Measurements from ENCODE around the gene PUS1.
"Not testable (repeated sequence)": the region's sequence is repeated elsewhere in the genome, so short reads cannot be mapped to it uniquely, and the experiment has no call there.

DNA sequence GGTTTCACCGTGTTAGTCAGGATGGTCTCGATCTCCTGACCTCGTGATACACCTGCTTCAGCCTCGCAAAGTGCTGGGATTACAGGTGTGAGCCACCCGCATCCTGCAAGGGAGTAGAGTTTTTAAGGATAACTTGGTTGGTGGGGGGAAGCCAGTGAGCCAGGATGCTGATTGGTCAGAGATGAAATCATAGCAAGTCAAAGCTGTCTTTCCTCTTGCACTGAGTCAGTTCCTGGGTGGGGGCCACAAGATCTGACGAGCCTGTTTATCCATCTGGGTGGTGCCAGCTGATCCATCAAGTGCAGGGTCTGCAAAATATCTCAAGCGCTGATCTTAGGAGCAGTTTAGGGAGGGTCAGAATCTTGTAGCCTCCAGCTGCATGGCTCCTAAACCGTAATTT lies 44.0 kb upstream of the PUS1 start:
- TF ChIP-seq, protein P1, sequence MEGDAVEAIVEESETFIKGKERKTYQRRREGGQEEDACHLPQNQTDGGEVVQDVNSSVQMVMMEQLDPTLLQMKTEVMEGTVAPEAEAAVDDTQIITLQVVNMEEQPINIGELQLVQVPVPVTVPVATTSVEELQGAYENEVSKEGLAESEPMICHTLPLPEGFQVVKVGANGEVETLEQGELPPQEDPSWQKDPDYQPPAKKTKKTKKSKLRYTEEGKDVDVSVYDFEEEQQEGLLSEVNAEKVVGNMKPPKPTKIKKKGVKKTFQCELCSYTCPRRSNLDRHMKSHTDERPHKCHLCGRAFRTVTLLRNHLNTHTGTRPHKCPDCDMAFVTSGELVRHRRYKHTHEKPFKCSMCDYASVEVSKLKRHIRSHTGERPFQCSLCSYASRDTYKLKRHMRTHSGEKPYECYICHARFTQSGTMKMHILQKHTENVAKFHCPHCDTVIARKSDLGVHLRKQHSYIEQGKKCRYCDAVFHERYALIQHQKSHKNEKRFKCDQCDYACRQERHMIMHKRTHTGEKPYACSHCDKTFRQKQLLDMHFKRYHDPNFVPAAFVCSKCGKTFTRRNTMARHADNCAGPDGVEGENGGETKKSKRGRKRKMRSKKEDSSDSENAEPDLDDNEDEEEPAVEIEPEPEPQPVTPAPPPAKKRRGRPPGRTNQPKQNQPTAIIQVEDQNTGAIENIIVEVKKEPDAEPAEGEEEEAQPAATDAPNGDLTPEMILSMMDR (conservative IDR thresholded peaks at IDR 0.05; ENCODE audit: low read depth, low read length) = not testable (repeated sequence)
- not testable (repeated sequence) for TF ChIP-seq POLR2A (IDR thresholded peaks at IDR 0.05; ENCODE audit: low read depth, low read length); BHLHE40 (IDR thresholded peaks at IDR 0.05; ENCODE audit: low read depth, low read length); RAD21 (IDR thresholded peaks at IDR 0.05; ENCODE audit: low read length); FOS (IDR thresholded peaks at IDR 0.05; ENCODE audit: low read depth, low read length); SMC3 (IDR thresholded peaks at IDR 0.05; ENCODE audit: low read depth, low read length); RCOR1 (IDR thresholded peaks at IDR 0.05; ENCODE audit: insufficient replicate concordance, low read length); CHD1 (IDR thresholded peaks at IDR 0.05; ENCODE audit: low read depth, low read length); NFE2L2 (IDR thresholded peaks at IDR 0.05; ENCODE audit: low read depth, low read length)
- TF ChIP-seq, protein P2, sequence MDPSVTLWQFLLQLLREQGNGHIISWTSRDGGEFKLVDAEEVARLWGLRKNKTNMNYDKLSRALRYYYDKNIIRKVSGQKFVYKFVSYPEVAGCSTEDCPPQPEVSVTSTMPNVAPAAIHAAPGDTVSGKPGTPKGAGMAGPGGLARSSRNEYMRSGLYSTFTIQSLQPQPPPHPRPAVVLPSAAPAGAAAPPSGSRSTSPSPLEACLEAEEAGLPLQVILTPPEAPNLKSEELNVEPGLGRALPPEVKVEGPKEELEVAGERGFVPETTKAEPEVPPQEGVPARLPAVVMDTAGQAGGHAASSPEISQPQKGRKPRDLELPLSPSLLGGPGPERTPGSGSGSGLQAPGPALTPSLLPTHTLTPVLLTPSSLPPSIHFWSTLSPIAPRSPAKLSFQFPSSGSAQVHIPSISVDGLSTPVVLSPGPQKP (IDR thresholded peaks at IDR 0.05; ENCODE audit: borderline replicate concordance, low read depth, low read length) = not testable (repeated sequence)

Data from IMR-90 (cell line).